HEK293 (cell line): ENCODE results near the gene KLHL11.

ENCODE experiments used
- CTCF ChIP-seq: fragments of 450-650 bp; formaldehyde crosslinking; IDR thresholded peaks from 2 replicates; pipeline ENCODE4 v1.5.1; 2016; ENCODE audit warnings: missing biosample characterization, missing genetic modification characterization
- TCF7L2 ChIP-seq: IDR thresholded peaks from 2 replicates; pipeline ENCODE4 v1.6.1; 2011; ENCODE audit warnings: low read depth, mild to moderate bottlenecking, inconsistent platforms, low read length, moderate library complexity, borderline replicate concordance
- YY1 ChIP-seq: fragments of 450-650 bp; formaldehyde crosslinking; IDR thresholded peaks from 2 replicates; pipeline ENCODE4 v1.5.1; 2018; ENCODE audit warnings: missing biosample characterization, missing genetic modification characterization
- ZFHX2 ChIP-seq: fragments of 450-650 bp; formaldehyde crosslinking; conservative IDR thresholded peaks from 2 replicates; pipeline ENCODE4 v1.5.1; 2016; ENCODE audit warnings: missing biosample characterization, missing genetic modification characterization
- ZNF174 ChIP-seq: fragments of 450-650 bp; formaldehyde crosslinking; IDR thresholded peaks from 2 replicates; pipeline ENCODE4 v1.5.0; 2017; ENCODE audit warnings: missing biosample characterization, mild to moderate bottlenecking, missing genetic modification characterization
- ZNF221 ChIP-seq: fragments of 450-650 bp; formaldehyde crosslinking; IDR thresholded peaks from 2 replicates; pipeline ENCODE4 v1.5.1; 2017; ENCODE audit warnings: missing biosample characterization, missing genetic modification characterization, borderline replicate concordance
- ZNF302 ChIP-seq: fragments of 450-650 bp; formaldehyde crosslinking; IDR thresholded peaks from 2 replicates; pipeline ENCODE4 v1.5.1; 2016; ENCODE audit warnings: missing biosample characterization, missing genetic modification characterization, low read depth
- ZNF561 ChIP-seq: fragments of 450-650 bp; IDR thresholded peaks from 2 replicates; pipeline ENCODE4 v1.5.1; 2018; ENCODE audit warnings: missing biosample characterization, missing genetic modification characterization, borderline replicate concordance
- ZNF747 ChIP-seq: fragments of 450-650 bp; formaldehyde crosslinking; IDR thresholded peaks from 2 replicates; pipeline ENCODE4 v1.5.1; 2016; ENCODE audit warnings: missing biosample characterization, missing genetic modification characterization
- ZNF830 ChIP-seq: fragments of 450-650 bp; IDR thresholded peaks from 2 replicates; pipeline ENCODE4 v1.5.0; 2018; ENCODE audit warnings: missing biosample characterization, missing genetic modification characterization, low read depth, mild to moderate bottlenecking, moderate library complexity
- TF ChIP-seq, protein P1 (sequence below): fragments of 450-650 bp; formaldehyde crosslinking; IDR thresholded peaks from 2 replicates; pipeline ENCODE4 v1.5.1; 2016; ENCODE audit warnings: missing biosample characterization, missing genetic modification characterization

- TF ChIP-seq ZNF221 = no peak
- TF ChIP-seq CTCF (tag by site-specific recombination) = no peak
- TF ChIP-seq ZFHX2 (tag by site-specific recombination) = no peak
- TF ChIP-seq ZNF174 (tag by site-specific recombination) = no peak
- TF ChIP-seq YY1 = no peak
- no peak for TF ChIP-seq TCF7L2
- TF ChIP-seq, protein P1, sequence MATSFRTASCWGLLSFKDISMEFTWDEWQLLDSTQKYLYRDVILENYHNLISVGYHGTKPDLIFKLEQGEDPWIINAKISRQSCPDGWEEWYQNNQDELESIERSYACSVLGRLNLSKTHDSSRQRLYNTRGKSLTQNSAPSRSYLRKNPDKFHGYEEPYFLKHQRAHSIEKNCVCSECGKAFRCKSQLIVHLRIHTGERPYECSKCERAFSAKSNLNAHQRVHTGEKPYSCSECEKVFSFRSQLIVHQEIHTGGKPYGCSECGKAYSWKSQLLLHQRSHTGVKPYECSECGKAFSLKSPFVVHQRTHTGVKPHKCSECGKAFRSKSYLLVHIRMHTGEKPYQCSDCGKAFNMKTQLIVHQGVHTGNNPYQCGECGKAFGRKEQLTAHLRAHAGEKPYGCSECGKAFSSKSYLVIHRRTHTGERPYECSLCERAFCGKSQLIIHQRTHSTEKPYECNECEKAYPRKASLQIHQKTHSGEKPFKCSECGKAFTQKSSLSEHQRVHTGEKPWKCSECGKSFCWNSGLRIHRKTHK (tag by site-specific recombination) = no peak
- no peak for TF ChIP-seq ZNF747 (tag by site-specific recombination)
- no peak for TF ChIP-seq ZNF302 (tag by site-specific recombination)
- no peak for TF ChIP-seq ZNF561
- TF ChIP-seq ZNF830 (tag by site-specific recombination) = no peak
Measured at GRCh38 chr17:41894791-41895331, 29.6 kb upstream of the KLHL11 start.
